ENCODE results near the gene NDOR1.
A peak's percentile ranks its signal among the peaks of the same experiment; 100 is the strongest.

NDOR1 gene

DNA sequence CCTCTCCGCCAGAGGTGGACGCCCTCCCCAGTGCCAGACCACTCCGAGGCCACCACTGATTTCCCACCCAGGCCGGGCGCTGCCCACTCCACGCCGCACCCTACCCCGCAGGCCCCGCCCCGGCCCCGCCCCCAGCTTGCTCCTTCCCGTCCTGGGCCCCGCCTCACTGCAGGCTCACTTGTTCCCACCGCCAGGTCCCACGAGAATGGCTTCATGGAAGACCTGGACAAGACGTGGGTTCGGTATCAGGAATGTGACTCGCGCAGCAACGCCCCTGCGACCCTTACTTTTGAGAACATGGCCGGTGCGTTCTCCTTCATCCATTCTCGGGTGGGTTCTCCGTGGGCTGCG is 42.2 kb upstream of the NDOR1 start:
- H3K4ac ChIP-seq (ENCODE audit: low read depth, low read length) = no peak overlapping the region
- peak; percentile 28 for DNase-seq
- no peaks in the 10 kb centered on the region for H3K4me1 ChIP-seq (ENCODE audit: control insufficient read depth, low read depth, low read length)
- H2AK5ac ChIP-seq (ENCODE audit: low read length) = no peak overlapping the region
- no peaks in the 10 kb centered on the region for H3K79me1 ChIP-seq (ENCODE audit: low read length)
- H2BK15ac ChIP-seq (replicated peaks; ENCODE audit: low read depth) = no peak overlapping the region
- peaks cover 30% of the 10 kb centered on the region for H3K27me3 ChIP-seq (ENCODE audit: insufficient read depth, low read length, poor library complexity)
- no peak overlapping the region for H3K23ac ChIP-seq (ENCODE audit: low read length)
- peak overlapping the region; percentile 11 for H3K4me2 ChIP-seq (ENCODE audit: low read length)
- H3K9ac ChIP-seq (ENCODE audit: low read length) = no peak overlapping the region
- H3K56ac ChIP-seq (ENCODE audit: low read length) = peak overlapping the region; percentile 42
- H3K36me3 ChIP-seq (ENCODE audit: control insufficient read depth, insufficient read depth, low read length) = no peaks in the 10 kb centered on the region
- H3K4me3 ChIP-seq (ENCODE audit: low read length) = no peak overlapping the region
- no peak overlapping the region for H3K27ac ChIP-seq (ENCODE audit: low read depth, low read length)
- no CpG with 5 or more reads among the region's 26 CpGs for WGBS (ENCODE audit: extremely low coverage, insufficient coverage, low lambda C conversion rate)
- H2BK5ac ChIP-seq (ENCODE audit: low read length) = no peak overlapping the region
- no peak overlapping the region for H2BK120ac ChIP-seq (ENCODE audit: low read depth, low read length)
- H4K5ac ChIP-seq (ENCODE audit: low read length) = no peak overlapping the region
- H3K18ac ChIP-seq (ENCODE audit: low read length) = no peak overlapping the region
- H4K8ac ChIP-seq (ENCODE audit: low read depth, low read length) = no peak overlapping the region
- no peaks in the 10 kb centered on the region for H3K79me2 ChIP-seq (ENCODE audit: control insufficient read depth, insufficient read depth, low read length)

DNA sequence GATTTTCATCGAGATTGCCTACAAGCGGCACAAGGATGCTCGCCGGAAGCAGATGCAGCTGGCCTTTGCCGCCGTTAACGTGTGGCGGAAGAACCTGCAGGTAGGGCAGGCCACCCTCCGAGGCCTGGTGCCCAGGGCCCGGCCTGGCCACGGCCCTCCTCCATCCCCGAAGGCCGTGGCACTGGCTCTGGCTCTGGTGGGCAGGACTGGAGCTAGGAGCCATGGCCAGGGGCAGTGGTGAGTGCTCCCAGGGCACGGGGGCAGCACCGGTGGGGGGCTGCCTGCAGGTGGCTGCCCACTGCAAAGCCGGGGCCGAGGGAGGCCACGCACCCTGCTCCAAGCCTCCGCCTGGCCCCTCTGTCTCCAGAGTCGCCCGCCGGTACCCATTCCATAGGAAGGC is 41.7 kb upstream of the NDOR1 start:
- H3K18ac ChIP-seq (ENCODE audit: low read length) = no peak overlapping the region
- H3K27ac ChIP-seq (ENCODE audit: low read depth, low read length) = no peak overlapping the region
- H2BK15ac ChIP-seq (replicated peaks; ENCODE audit: low read depth) = no peak overlapping the region
- H3K36me3 ChIP-seq (ENCODE audit: control insufficient read depth, insufficient read depth, low read length) = no peaks in the 10 kb centered on the region
- no peak for DNase-seq
- no peak overlapping the region for H3K4ac ChIP-seq (ENCODE audit: low read depth, low read length)
- H3K4me1 ChIP-seq (ENCODE audit: control insufficient read depth, low read depth, low read length) = no peaks in the 10 kb centered on the region
- H3K56ac ChIP-seq (ENCODE audit: low read length) = no peak overlapping the region
- WGBS (ENCODE audit: extremely low coverage, insufficient coverage, low lambda C conversion rate) = no CpG with 5 or more reads among the region's 22 CpGs
- H3K79me2 ChIP-seq (ENCODE audit: control insufficient read depth, insufficient read depth, low read length) = no peaks in the 10 kb centered on the region
- no peak overlapping the region for H3K4me2 ChIP-seq (ENCODE audit: low read length)
- no peak overlapping the region for H2BK120ac ChIP-seq (ENCODE audit: low read depth, low read length)
- no peak overlapping the region for H2AK5ac ChIP-seq (ENCODE audit: low read length)
- H2BK5ac ChIP-seq (ENCODE audit: low read length) = no peak overlapping the region
- H3K27me3 ChIP-seq (ENCODE audit: insufficient read depth, low read length, poor library complexity) = peaks cover 33% of the 10 kb centered on the region
- H3K4me3 ChIP-seq (ENCODE audit: low read length) = no peak overlapping the region
- H3K79me1 ChIP-seq (ENCODE audit: low read length) = no peaks in the 10 kb centered on the region
- no peak overlapping the region for H4K5ac ChIP-seq (ENCODE audit: low read length)
- H3K23ac ChIP-seq (ENCODE audit: low read length) = no peak overlapping the region
- no peak overlapping the region for H3K9ac ChIP-seq (ENCODE audit: low read length)
- H4K8ac ChIP-seq (ENCODE audit: low read depth, low read length) = no peak overlapping the region

DNA sequence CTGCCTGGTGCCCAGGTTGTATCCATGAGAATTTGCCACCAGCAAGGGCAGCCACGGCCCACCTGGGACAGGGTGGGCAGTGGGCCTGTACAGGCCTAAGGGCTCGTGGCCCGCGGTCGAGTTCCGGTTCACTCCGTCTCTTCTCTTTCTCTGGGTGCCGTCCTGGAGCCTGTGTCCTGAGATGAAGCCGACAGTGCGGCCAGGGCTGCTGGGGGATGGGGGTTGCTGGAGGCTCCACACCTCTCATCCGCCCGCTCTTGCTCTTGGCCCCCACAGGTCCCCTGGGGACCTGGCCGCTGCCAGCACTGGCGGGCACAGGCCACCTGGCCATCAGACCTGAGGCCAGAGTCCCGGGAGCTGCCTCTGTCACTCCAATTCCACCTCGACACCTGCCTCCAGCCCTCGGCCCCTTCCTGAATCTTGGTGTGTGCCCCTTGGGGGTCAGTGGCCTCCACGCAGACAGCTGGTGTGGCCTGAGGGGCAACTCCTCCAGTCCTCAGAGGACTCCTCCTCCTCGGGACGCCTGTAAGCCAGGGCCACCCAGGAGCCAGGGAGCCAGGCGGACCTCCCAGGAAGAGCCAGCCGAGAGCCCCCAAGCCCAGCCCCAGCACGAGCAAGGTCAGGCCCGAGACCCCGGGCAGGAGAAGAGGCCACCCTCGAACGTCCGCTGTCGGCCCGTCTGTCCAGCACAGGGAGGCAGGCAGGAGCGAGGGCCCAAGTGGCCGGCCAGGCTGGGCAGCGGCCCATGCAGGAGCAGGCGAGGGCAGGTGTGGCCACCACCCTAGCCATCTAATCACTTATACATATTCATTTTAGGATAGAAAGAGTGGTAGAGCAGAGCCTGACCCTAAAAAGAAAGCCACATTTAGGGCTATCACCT is 40.9 kb upstream of the NDOR1 start:
- Histone ChIP-seq H3K4me2 (ENCODE audit: low read length) (no peak overlapping the region), H3K27me3 (ENCODE audit: insufficient read depth, low read length, poor library complexity) (peaks cover 34% of the 10 kb centered on the region), H3K4me3 (ENCODE audit: low read length) (no peak overlapping the region), H4K5ac (ENCODE audit: low read length) (no peak overlapping the region), H4K8ac (ENCODE audit: low read depth, low read length) (no peak overlapping the region), H3K79me1 (ENCODE audit: low read length) (no peaks in the 10 kb centered on the region), H3K56ac (ENCODE audit: low read length) (no peak overlapping the region), H3K9ac (ENCODE audit: low read length) (no peak overlapping the region), H3K23ac (ENCODE audit: low read length) (no peak overlapping the region), H3K4ac (ENCODE audit: low read depth, low read length) (no peak overlapping the region), H2AK5ac (ENCODE audit: low read length) (no peak overlapping the region), H2BK5ac (ENCODE audit: low read length) (no peak overlapping the region), H2BK120ac (ENCODE audit: low read depth, low read length) (no peak overlapping the region), H3K79me2 (ENCODE audit: control insufficient read depth, insufficient read depth, low read length) (no peaks in the 10 kb centered on the region), H3K18ac (ENCODE audit: low read length) (no peak overlapping the region), H2BK15ac (replicated peaks; ENCODE audit: low read depth) (no peak overlapping the region), H3K36me3 (ENCODE audit: control insufficient read depth, insufficient read depth, low read length) (no peaks in the 10 kb centered on the region), H3K27ac (ENCODE audit: low read depth, low read length) (no peak overlapping the region), H3K4me1 (ENCODE audit: control insufficient read depth, low read depth, low read length) (no peaks in the 10 kb centered on the region)
- no CpG with 5 or more reads among the region's 34 CpGs for WGBS (ENCODE audit: extremely low coverage, insufficient coverage, low lambda C conversion rate)
- DNase-seq = no peak

DNA sequence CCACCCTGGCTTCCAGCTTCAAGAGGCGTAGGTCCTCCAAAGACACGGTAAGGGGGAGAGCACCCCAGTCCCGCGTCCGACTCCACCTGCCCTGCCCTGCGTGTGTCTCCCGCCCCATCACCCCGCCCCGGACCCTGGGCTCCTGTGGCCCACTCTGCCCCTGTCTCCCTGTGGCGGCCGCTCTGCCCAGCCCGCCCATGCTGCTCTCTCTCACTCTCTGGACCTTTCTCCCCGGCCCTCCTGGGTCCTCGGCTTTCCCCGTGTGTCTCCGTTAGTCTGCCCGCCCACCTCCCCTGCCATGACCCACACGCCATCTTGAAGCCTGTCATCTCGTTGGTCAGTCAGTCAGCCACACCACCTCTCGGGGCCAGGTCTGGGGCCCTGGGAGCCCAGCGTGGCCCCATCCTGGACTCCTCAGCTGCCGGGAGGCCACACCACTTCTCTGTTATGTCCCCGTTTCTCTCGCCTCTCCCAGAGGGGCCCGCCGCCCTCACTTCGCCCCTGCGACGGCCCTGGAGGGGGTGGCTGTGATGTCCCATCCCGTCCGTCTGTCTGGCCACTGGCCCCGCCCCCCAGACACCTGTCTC is 40.2 kb upstream of the NDOR1 start:
- no peaks in the 10 kb centered on the region for H3K4me1 ChIP-seq (ENCODE audit: control insufficient read depth, low read depth, low read length)
- H2BK120ac ChIP-seq (ENCODE audit: low read depth, low read length) = no peak overlapping the region
- H4K5ac ChIP-seq (ENCODE audit: low read length) = no peak overlapping the region
- no peaks in the 10 kb centered on the region for H3K79me1 ChIP-seq (ENCODE audit: low read length)
- H3K4me3 ChIP-seq (ENCODE audit: low read length) = no peak overlapping the region
- H3K9ac ChIP-seq (ENCODE audit: low read length) = no peak overlapping the region
- H4K8ac ChIP-seq (ENCODE audit: low read depth, low read length) = no peak overlapping the region
- H2BK15ac ChIP-seq (replicated peaks; ENCODE audit: low read depth) = no peak overlapping the region
- H3K79me2 ChIP-seq (ENCODE audit: control insufficient read depth, insufficient read depth, low read length) = no peaks in the 10 kb centered on the region
- H3K4ac ChIP-seq (ENCODE audit: low read depth, low read length) = no peak overlapping the region
- no peak overlapping the region for H2AK5ac ChIP-seq (ENCODE audit: low read length)
- no peak overlapping the region for H3K27ac ChIP-seq (ENCODE audit: low read depth, low read length)
- peaks cover 39% of the 10 kb centered on the region for H3K27me3 ChIP-seq (ENCODE audit: insufficient read depth, low read length, poor library complexity)
- no peaks in the 10 kb centered on the region for H3K36me3 ChIP-seq (ENCODE audit: control insufficient read depth, insufficient read depth, low read length)
- no peak overlapping the region for H3K56ac ChIP-seq (ENCODE audit: low read length)
- no CpG with 5 or more reads among the region's 32 CpGs for WGBS (ENCODE audit: extremely low coverage, insufficient coverage, low lambda C conversion rate)
- H3K4me2 ChIP-seq (ENCODE audit: low read length) = no peak overlapping the region
- DNase-seq = no peak
- H3K23ac ChIP-seq (ENCODE audit: low read length) = no peak overlapping the region
- H3K18ac ChIP-seq (ENCODE audit: low read length) = no peak overlapping the region
- no peak overlapping the region for H2BK5ac ChIP-seq (ENCODE audit: low read length)

DNA sequence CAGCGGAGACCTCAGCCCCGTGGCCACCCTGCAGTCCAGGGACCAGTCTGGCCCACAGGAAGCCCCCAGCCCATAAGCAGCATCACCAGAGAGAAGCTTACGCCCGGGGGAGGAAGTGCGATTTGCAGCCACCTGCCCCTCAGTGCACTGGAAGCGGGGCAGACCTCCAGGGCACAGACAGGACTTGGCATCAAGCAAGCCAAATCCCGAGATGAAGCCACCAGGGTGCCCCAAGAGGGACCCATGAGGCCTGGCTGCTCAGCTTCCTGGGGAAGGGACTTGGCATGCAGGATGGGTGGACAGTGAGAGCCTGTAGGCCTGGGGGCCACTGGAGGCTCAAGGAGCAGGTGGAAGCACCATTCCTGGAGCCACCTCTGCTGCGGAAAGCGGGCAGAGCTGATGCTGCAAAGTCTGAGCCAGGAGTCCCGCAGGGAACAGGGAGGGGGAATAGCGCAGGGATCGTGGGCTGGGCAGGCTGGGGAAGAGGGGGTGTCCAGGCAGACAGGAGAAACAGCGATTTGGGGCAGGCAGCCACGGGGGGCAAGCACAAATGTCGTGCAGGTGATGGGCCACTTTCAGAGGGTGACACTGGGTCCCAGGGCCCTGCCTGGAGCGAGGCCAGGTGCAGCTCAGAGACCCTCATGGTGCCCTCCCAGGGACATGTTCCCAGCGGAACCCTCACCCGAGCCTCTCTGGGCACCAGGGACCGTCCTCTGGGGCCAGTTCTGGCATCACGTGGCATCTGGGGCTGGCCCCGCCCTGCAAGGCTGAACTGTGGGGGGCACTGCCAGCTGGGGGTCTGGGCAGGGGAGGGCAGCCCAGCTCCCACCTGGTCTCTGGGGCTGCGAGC is 38.9 kb upstream of the NDOR1 start:
- Histone ChIP-seq H3K23ac (ENCODE audit: low read length) (no peak overlapping the region), H2BK5ac (ENCODE audit: low read length) (no peak overlapping the region), H4K5ac (ENCODE audit: low read length) (no peak overlapping the region), H2AK5ac (ENCODE audit: low read length) (no peak overlapping the region), H3K4me3 (ENCODE audit: low read length) (no peak overlapping the region), H3K27ac (ENCODE audit: low read depth, low read length) (no peak overlapping the region), H2BK120ac (ENCODE audit: low read depth, low read length) (no peak overlapping the region), H3K79me1 (ENCODE audit: low read length) (no peaks in the 10 kb centered on the region), H3K79me2 (ENCODE audit: control insufficient read depth, insufficient read depth, low read length) (no peaks in the 10 kb centered on the region), H4K8ac (ENCODE audit: low read depth, low read length) (no peak overlapping the region), H3K4me2 (ENCODE audit: low read length) (no peak overlapping the region), H2BK15ac (replicated peaks; ENCODE audit: low read depth) (no peak overlapping the region), H3K4me1 (ENCODE audit: control insufficient read depth, low read depth, low read length) (no peaks in the 10 kb centered on the region), H3K36me3 (ENCODE audit: control insufficient read depth, insufficient read depth, low read length) (no peaks in the 10 kb centered on the region), H3K4ac (ENCODE audit: low read depth, low read length) (no peak overlapping the region), H3K27me3 (ENCODE audit: insufficient read depth, low read length, poor library complexity) (peaks cover 40% of the 10 kb centered on the region), H3K56ac (ENCODE audit: low read length) (no peak overlapping the region), H3K18ac (ENCODE audit: low read length) (no peak overlapping the region), H3K9ac (ENCODE audit: low read length) (no peak overlapping the region)
- DNase-seq = no peak
- WGBS (ENCODE audit: extremely low coverage, insufficient coverage, low lambda C conversion rate) = no CpG with 5 or more reads among the region's 22 CpGs

Measured in mesendoderm (in vitro differentiated cells).